GM12872 (cell line): ENCODE measurements around the gene INO80E.

ENCODE experiments used
- TF ChIP-seq, protein P1 (sequence below): IDR thresholded peaks from 3 replicates; pipeline ENCODE4 v1.5.1; 2011; ENCODE audit warnings: low read depth, mild to moderate bottlenecking, low read length, moderate library complexity; ENCODE audit not compliant: insufficient read depth

The INO80E gene

GRCh38 chr16:30049871-30050270 lies 53.8 kb downstream of the INO80E start:
- TF ChIP-seq, protein P1, sequence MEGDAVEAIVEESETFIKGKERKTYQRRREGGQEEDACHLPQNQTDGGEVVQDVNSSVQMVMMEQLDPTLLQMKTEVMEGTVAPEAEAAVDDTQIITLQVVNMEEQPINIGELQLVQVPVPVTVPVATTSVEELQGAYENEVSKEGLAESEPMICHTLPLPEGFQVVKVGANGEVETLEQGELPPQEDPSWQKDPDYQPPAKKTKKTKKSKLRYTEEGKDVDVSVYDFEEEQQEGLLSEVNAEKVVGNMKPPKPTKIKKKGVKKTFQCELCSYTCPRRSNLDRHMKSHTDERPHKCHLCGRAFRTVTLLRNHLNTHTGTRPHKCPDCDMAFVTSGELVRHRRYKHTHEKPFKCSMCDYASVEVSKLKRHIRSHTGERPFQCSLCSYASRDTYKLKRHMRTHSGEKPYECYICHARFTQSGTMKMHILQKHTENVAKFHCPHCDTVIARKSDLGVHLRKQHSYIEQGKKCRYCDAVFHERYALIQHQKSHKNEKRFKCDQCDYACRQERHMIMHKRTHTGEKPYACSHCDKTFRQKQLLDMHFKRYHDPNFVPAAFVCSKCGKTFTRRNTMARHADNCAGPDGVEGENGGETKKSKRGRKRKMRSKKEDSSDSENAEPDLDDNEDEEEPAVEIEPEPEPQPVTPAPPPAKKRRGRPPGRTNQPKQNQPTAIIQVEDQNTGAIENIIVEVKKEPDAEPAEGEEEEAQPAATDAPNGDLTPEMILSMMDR = no peak

DNA sequence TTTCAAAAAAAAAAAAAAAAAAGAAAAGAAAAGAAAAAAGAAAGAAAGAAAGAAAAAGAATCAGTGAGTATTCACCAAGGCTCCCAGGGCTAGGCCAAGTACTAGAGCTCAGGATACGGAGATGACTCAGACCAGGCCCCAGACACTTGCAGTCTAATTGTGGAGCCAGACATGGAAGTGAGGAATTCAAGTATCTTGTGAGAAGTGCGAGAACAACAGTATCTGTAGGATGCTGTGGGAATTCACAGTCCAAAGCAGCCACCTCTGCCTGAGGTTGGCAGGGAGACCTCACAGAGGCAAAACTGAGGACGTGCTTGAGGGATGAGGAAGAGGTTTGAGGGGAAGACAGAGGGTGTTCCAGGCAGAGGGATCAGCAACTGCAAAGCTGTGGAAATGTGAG lies 55.5 kb downstream of the INO80E start:
- TF ChIP-seq, protein P1 = no peak

- TF ChIP-seq, protein P1 = no peak
These were observed 56.8 kb downstream of the INO80E start for GRCh38 chr16:30052671-30053372.

GRCh38 chr16:30053376-30054015 lies 57.5 kb downstream of the INO80E start:
- TF ChIP-seq, protein P1 = no peak

DNA sequence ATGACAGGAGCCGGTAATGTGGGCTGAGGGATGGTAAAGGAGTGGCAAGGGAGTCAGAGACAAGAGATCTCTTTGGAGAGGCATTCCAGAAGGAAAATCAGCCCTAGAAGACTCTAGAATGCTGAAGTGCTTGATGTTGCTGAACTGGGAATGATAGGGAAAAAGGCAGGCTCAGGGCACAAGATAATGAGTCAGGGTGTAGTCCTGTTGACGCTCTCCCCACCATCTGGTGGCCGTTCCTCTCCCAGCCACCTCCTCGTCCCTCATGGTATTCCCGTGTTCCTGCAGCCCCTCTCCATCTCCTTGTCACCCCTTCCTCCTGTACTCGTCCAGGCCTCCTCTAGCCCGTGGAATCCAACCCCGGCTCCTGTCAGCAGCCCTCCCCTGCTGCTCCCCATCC lies 58.4 kb downstream of the INO80E start:
- TF ChIP-seq, protein P1 = no peak

DNA sequence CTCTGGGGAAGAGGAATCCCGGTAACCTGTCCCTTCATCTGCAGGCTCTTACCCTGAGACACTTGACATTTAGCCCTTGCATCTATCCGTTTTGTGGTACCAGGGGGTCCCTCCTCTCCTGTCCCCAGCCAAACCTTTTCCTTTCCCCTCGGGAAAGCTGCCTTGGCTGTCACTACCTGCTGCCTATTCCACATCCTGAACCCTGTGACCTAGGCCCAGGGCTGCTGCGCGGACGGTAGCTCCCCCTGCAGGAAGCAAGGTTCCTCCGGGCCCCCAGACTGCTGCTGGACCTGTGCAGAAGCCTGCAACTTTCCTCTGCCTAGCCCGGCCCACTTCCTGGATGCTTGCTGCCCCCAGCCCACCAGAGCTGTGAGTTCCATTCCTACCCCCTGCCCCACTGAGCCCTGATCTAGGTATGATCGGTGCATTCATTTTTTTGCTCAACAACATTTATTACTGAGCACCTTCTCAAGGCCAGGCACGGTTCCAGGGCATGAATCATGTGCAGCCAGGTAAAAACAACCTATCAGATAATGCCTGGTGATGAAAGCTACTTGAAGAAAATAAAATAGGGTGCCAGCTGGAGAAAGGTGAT lies 59.0 kb downstream of the INO80E start:
- TF ChIP-seq, protein P1 = peak; percentile 77
